H1 (cell line): ENCODE measurements around the gene NUB1. TPM values are rescaled to one million over a fixed set of nuclear protein-coding genes. Genes with fewer than 3 reads are reported as not detected.

Experiments
- BCL11A ChIP-seq, 2 experiments: IDR thresholded peaks; one replicate each; pipeline ENCODE4 v1.6.1; 2011; ENCODE audit warnings: low read depth in 2 of 2, low read length in 2 of 2, mild to moderate bottlenecking in 2 of 2
- CHD2 ChIP-seq: IDR thresholded peaks from 2 replicates; pipeline ENCODE4 v1.6.1; 2012; ENCODE audit warnings: low read length, improper control_type of control experiment
- MAFK ChIP-seq: IDR thresholded peaks from 2 replicates; pipeline ENCODE4 v1.6.1; 2012; ENCODE audit warnings: low read depth, mild to moderate bottlenecking, improper control_type of control experiment, low read length
- RBBP5 ChIP-seq: IDR thresholded peaks from 2 replicates; pipeline ENCODE4 v1.7.1; 2012; ENCODE audit warnings: low read depth, mild to moderate bottlenecking, inconsistent platforms, low read length, moderate library complexity, borderline replicate concordance
- RFX5 ChIP-seq: IDR thresholded peaks from 2 replicates; pipeline ENCODE4 v1.6.1; 2011; ENCODE audit warnings: low read depth, low read length, improper control_type of control experiment, borderline replicate concordance
- SP2 ChIP-seq: IDR thresholded peaks from 2 replicates; pipeline ENCODE4 v1.6.1; 2012; ENCODE audit warnings: mild to moderate bottlenecking, low read length, inconsistent platforms
- SRF ChIP-seq: IDR thresholded peaks from 2 replicates; pipeline ENCODE4 v1.6.1; 2011; ENCODE audit warnings: mild to moderate bottlenecking, low read depth, low read length, moderate library complexity
- TCF12 ChIP-seq: IDR thresholded peaks from 2 replicates; pipeline ENCODE4 v1.6.1; 2011; ENCODE audit warnings: low read depth, mild to moderate bottlenecking, low read length
- ZNF274 ChIP-seq: IDR thresholded peaks from 2 replicates; pipeline ENCODE4 v1.7.0; 2012; ENCODE audit warnings: low read length, borderline replicate concordance; ENCODE audit errors: extremely low read depth
- polyA plus RNA-seq, 7 experiments: library from polyadenylated mRNA; depleted of rRNA in 3 of 7; stranded (reverse) in 5 of 7; unstranded in 2 of 7; fragments of >200 nt in 5 of 7; fragments of 200-250 nt in 2 of 7; gene quantifications; 1 replicate in 5 of 7; 2 replicates in 1 of 7; 4 replicates in 1 of 7; pipeline versions ENCODE4 v1.2.1 to v1.2.3, GENCODE V29; 2011 to 2013; ENCODE audit warnings: missing spikeins in 2 of 7, mixed read lengths in 2 of 7
- total RNA-seq: library from RNA; stranded (reverse); fragmentation: NEBNext Ultra II Directional; extraction: Animal tissue kit (Norgen Biotek cat#: 25700); gene quantifications from 2 replicates; pipeline ENCODE4 v1.2.1, GENCODE V29; 2021

NUB1 gene
- total and polyA plus RNA-seq, 2 of the 8 experiments (the other 6 are each of a cell fraction or from before 2014, with no cell fraction given), result 22.1 to 43.5 TPM

GRCh38 chr7:151393031-151393977, 51.7 kb downstream of the NUB1 start (continued):
- no peak for TF ChIP-seq RFX5
- TF ChIP-seq ZNF274, result no peak
- TF ChIP-seq CHD2, result no peak
- no peak for TF ChIP-seq SP2
- TF ChIP-seq TCF12, result no peak
- TF ChIP-seq RBBP5, result no peak
- TF ChIP-seq MAFK, result no peak
- TF ChIP-seq BCL11A (IDR thresholded peaks at IDR 0.05; ENCODE audit: low read depth in 2 of 2, low read length in 2 of 2), result no peak
- TF ChIP-seq SRF, result no peak
